ENCODE data around the gene TUBA8.
"Not testable (repeated sequence)": the region's sequence is repeated elsewhere in the genome, so short reads cannot be mapped to it uniquely, and the experiment has no call there.

The TUBA8 gene

GRCh38 chr22:18106550-18107341, 3.9 kb upstream of the TUBA8 start:
- DNase-seq = not testable (repeated sequence)

DNA sequence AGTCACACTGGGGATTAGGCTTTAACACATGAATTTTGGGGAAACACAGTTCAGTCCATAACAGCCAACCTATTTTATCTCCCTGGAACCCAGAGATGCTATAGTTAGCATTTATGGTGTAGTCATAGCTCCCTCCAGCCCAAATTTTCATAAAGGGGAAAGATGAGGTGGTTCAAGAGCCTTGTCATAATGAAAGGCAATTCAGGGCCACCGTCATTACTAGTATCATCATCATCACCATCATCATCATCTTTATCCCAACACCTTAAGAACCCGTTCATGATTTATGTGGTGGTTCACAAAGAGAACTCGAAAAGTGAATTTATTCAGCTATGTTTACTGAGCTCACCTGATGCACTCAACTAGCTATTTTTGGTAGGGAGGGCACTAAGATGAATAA, 2.4 kb upstream of the TUBA8 start:
- no peak for DNase-seq

DNA sequence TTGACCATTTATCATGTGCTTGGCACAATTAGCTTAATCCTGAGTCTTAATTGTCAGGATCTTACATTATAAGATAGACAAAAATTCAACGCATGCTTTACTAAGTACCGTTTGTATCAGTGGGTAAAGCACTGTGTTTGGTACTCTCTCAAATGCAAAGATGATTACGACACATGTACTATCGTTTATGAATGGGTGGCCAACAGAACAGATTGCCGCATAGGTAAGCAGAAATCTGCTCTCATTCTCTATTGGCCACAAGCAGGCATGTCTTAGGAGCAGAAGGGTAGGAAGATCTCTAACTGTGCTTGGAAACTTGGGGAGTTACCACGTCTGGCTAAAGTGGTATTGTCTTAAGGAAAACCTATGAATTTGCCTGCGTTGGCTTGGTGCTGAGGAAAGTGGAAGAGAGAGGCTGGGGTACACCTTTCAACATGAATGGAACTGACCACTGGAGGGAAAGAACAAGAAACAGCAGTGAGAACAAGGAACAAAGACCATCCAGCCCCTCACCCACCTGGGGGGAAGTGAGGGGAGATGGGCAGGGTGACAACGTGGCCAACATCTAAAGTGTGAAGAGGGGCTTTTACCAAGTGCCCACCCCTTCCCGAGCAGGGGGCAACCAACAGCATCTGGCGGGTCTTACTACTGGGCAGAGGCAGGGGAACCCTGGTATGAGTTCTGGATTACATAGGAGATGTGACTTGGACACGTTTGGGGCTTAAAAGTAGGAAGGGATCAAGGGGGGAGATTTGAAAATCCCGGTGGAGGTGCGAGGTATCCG, 1.0 kb upstream of the TUBA8 start:
- no peak for DNase-seq

DNA sequence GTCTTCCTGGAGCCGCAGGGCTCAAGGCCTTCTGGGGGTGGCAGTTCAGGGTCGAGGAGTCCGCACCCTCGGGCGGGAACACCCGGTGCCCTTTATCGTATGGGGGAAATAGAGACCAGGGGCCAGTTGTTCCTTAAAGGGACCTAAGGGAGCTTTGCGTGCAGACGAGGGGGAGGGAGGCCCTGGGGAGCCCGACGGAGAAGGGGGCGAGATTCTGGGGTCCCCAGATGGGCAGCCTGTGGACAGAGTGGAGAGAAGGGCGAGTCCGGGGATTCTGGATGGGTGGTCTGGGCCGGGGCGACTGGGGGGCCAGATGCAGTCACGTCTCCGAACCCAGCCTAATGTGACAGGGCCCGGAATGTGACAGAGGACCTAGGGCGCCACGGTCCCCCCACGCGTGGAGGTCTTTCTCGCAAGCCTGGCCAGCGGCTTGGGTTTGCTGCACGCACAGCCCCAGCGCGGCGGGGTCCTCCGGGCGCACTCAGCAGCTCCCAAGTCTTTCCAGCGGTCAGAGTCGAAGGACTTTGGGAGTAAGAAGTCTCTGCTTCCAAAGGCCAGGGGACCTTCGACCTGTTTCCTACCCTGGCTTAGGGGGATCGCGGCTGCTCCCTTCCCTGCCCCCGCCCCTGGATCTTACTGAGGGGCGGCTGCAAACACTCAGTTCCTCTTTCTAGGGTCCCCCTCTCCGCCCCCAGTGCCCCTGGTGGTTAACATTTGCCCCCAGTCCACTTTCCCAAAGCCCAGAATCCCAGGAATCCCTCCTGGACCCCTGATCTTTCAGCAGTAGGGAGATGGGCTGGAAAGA, 547 bp downstream of the TUBA8 start:
- DNase-seq = no peak

DNA sequence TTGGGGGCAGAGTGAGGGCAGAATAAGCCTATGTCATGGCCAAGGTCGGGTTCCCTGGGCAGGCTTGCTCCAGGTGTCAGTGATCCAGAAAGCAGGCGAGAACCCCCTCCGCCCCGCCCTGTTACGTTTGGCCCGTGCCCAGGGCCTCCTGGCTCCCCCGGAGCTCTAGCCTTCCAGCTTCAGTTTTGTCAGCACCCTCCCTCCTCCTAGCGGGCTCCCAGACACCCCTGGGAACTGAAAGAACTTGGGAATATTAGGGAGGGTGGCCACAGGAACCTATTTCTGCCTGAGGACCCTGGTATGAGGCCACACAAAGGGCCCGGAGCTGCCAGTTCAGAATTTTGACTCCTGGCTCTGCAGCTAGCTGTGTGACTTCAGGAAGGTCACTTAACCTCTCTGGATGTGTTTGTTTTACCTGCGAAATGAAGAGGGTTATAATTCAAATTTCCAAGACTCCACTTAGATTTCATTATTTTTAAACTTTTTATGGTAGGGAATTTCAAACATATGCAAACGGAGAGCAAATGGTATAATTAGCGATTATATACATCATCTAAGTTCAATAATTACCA, 1.2 kb downstream of the TUBA8 start:
- no peak for DNase-seq

- DNase-seq = no peak
Observed at GRCh38 chr22:18112440-18112839, 1.8 kb downstream of the TUBA8 start.

- peak in 1 of 2 donors; percentile 3 for DNase-seq
Observed at GRCh38 chr22:18113680-18114394, 3.2 kb downstream of the TUBA8 start.

GRCh38 chr22:18114495-18114894, 3.9 kb downstream of the TUBA8 start:
- no peak for DNase-seq

- no peak for DNase-seq
Observed at GRCh38 chr22:18114976-18115652, 4.5 kb downstream of the TUBA8 start.

DNA sequence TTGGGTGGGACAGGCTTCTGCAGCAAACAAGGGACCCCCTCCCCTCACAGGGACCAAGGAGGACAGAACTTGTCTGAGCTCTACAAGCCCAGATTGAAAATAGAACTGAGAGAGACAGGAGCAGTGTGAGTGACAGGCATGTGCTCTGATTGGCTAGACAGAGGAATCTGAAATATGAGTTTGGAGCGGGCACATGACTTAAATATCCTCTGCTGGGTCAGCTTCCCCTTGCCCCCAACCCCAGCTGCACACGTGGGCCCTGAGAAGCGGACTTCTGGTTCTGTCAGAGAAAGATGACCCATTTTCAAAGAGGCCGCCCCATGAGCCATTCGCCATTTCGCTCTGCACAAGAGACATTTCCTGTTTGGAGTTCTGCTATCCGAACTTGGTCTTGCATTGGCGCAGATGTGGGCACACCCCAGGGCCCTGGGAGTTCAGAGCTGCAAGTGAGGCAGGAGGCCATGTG, 5.3 kb downstream of the TUBA8 start:
- no peak for DNase-seq

DNA sequence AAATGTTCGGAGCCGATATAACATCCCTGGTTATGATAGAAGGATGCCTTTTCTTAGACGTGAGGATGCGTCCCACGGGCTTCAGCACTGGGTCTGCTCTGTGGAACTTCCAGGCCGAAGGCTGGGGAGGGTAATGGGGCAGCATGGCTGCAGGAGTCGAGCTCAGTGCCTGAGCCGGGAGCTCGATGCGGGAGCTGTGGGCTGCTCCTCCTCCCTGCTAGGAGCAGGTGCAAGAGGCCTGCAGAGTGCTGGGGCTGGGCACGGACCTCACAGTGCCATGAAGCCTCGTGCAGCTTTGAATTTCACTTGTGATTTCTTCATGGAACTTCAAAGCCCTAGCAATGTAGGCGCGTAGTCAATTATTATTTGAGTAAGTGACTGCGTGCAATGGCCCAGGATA, 6.0 kb downstream of the TUBA8 start:
- DNase-seq = no peak

DNA sequence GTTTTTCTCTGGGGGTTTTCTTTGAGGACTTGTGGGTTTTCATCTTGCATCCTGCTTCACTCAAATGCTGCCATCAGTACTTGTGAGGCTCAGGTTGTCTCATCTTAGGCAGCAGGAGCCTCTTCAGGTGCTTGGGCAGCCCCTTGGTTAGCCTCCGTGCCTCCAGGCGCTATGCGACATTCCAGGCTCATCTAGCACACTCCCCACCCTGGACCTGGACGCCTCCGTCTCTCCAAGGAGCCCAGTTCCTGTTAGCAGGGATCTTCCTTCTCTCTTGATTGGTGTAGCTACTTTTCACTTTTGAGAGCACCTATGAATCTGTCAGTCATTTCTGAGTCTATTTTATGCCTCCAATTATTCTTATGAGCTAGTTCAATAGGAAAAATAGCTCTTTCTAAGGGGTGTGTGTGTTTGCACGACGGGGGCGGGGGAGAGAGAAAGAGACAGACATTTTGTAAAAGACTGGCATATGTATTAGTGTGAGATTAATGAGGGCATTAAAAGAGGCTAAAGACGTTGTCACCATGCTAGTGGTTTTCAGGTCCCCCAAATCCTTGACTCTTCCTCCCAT, 7.8 kb downstream of the TUBA8 start:
- DNase-seq = no peak

DNA sequence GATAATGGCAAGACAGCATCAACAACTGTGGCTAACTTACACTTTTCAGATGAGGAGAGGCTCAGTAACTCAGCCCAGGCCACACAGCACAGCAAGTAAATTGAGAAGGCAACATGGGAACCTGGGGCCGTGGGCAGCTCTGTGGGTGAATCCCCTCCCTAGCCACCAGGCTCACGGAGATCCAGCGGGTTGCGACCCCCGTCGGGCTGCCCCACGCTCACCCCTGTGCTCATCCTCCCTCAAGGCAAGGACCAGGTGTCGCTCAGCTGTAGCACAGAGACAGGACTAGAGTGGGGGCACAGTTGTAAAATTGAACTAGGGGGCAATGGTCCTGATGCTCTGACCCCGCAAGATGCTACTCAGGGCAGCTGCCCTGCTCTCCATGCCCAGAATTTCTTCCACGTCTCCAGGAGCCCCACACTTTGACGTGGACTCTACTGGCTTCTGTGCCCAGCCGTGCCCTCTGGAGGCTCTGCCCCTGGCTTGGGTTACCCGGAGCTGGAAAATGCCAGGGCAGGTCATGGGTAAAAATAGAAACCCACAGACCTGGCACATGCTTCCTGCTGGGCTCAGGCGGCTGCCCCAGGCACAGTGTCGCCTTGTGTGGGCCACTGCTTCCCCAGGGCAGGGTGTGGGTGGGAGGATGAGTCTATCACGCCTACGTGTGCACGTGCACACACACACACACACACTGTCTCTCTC, 9.0 kb downstream of the TUBA8 start:
- no peak for DNase-seq

DNA sequence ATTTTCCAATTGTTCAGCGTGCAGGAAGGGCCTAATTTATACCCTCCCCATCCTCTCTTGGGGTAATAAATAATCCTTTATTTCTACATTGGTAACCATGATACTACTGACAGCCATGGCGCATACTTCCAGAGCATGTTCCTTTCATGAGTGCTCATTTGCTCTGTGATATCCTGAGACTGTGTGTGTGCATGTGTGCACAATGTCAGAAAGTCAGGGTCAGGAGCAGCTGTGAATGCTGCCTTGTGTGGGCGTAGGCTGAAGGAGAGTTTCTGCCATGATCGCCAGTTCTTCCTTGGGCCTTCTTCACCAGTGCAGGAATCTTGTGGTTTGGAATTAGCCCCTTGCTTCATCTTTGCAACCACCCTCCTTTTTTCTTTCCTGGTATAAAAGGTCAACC, 10.2 kb downstream of the TUBA8 start:
- DNase-seq = no peak

DNA sequence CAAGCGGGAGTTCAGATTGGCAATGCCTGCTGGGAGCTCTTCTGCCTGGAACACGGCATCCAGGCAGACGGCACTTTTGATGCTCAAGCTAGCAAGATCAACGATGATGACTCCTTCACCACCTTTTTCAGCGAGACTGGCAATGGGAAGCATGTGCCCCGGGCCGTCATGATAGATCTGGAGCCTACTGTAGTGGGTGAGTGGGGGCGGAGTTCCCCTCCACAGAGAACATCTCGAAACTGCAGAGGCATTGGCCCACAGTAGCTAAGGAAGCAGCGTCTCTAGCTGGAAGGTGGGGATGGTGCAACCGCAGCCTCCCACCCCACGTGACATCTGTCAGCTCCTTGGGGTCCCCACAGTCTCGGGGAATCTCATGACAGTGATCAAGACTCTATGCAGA, 10.9 kb downstream of the TUBA8 start:
- no peak for DNase-seq

GRCh38 chr22:18121954-18122554, 11.4 kb downstream of the TUBA8 start:
- no peak for DNase-seq

- not testable (repeated sequence) for DNase-seq
Observed at GRCh38 chr22:18123476-18124025, 12.9 kb downstream of the TUBA8 start.

GRCh38 chr22:18126606-18127005, 16.0 kb downstream of the TUBA8 start:
- DNase-seq = no peak

- DNase-seq = no peak
Observed at GRCh38 chr22:18130018-18130417, 19.4 kb downstream of the TUBA8 start.

Data from CD4-positive, alpha-beta T cell treated with Interferon alpha-2 for 1 hour (primary cell).